Measurements from ENCODE around the gene LRRC8D. TPM values are rescaled to one million over a fixed set of nuclear protein-coding genes. Genes with fewer than 3 reads are reported as not detected.
A peak's percentile ranks its signal among the peaks of the same experiment; 100 is the strongest.

The LRRC8D gene
- total and polyA plus RNA-seq, 9 of the 15 experiments (the other 6 are each of a cell fraction or from before 2014, with no cell fraction given): 3.4 to 53.9 (median 15.9) TPM

GRCh38 chr1:89901957-89902669 lies 81.3 kb downstream of the LRRC8D start (continued):
- TF ChIP-seq DEAF1 (CRISPR knock-in tag; IDR thresholded peaks at IDR 0.05) (no peak), RAD21 (CRISPR knock-in tag; conservative IDR thresholded peaks at IDR 0.05 in 1 of 2, IDR thresholded peaks at IDR 0.05 in 1 of 2) (0 out of 4 replicates have a peak, but pooled peaks of 1 of the 2 experiments have one; percentile 11), FOS (IDR thresholded peaks at IDR 0.05; ENCODE audit: extremely low read depth, insufficient read length) (no peak), CUX1 (CRISPR knock-in tag; IDR thresholded peaks at IDR 0.05) (peak; percentile 45; the same call in 1 of the 2 replicates), UBTF (IDR thresholded peaks at IDR 0.05; ENCODE audit: borderline replicate concordance in 1 of 2, low read depth in 2 of 2, low read length in 2 of 2) (no peak), BCL6 (CRISPR knock-in tag; IDR thresholded peaks at IDR 0.05) (no peak), NRF1 (conservative IDR thresholded peaks at IDR 0.05 in 1 of 2, IDR thresholded peaks at IDR 0.05 in 1 of 2) (no peak), SP2 (IDR thresholded peaks at IDR 0.05; ENCODE audit: extremely low read depth, low read depth, low read length, poor library complexity, severe bottlenecking) (no peak), ZNF133 (CRISPR knock-in tag; IDR thresholded peaks at IDR 0.05) (no peak), NEUROD1 (IDR thresholded peaks at IDR 0.05; ENCODE audit: borderline replicate concordance, low read depth, low read length, partially characterized antibody) (no peak), GTF2A2 (tag; IDR thresholded peaks at IDR 0.05) (no peak), EP400 (IDR thresholded peaks at IDR 0.05) (peak; percentile 65), ESRRA (IDR thresholded peaks at IDR 0.05; ENCODE audit: borderline replicate concordance, low read depth) (peak; percentile 22; the same call in 1 of the 2 replicates)
- TF ChIP-seq, protein P1, sequence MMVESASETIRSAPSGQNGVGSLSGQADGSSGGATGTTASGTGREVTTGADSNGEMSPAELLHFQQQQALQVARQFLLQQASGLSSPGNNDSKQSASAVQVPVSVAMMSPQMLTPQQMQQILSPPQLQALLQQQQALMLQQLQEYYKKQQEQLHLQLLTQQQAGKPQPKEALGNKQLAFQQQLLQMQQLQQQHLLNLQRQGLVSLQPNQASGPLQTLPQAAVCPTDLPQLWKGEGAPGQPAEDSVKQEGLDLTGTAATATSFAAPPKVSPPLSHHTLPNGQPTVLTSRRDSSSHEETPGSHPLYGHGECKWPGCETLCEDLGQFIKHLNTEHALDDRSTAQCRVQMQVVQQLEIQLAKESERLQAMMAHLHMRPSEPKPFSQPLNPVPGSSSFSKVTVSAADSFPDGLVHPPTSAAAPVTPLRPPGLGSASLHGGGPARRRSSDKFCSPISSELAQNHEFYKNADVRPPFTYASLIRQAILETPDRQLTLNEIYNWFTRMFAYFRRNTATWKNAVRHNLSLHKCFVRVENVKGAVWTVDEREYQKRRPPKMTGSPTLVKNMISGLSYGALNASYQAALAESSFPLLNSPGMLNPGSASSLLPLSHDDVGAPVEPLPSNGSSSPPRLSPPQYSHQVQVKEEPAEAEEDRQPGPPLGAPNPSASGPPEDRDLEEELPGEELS (CRISPR knock-in tag; IDR thresholded peaks at IDR 0.05; ENCODE audit: borderline replicate concordance): no peak
